K562 (cell line): ENCODE measurements around the gene ADAMTS6. TPM values are rescaled to one million over a fixed set of nuclear protein-coding genes. Genes with fewer than 3 reads are reported as not detected.

Experiments
- ATAC-seq: fragments of 200-7000 bp; cut with Tn5 transposase; 3 replicates; pipeline ENCODE4 v1.9.1; 2020; ENCODE audit warnings: moderate library complexity
- BruUV-seq: library from RNA; stranded (reverse); fragments of 400-500 nt; replicated peaks from 2 replicates; lab custom pipeline; 2021; lab: Mats Ljungman, UMichigan
- CTCF ChIA-PET: fragments of 300-600 bp; formaldehyde crosslinking; extraction: SDS; loops from one replicate; lab custom pipeline; 2021; ENCODE audit warnings: low intra/inter-chr PET ratio; lab: Yijun Ruan, JAX
- POLR2A ChIA-PET: fragments of 300-600, 350-650 bp; sonication (Branson Sonifier 250); formaldehyde crosslinking; extraction: SDS; loops from one replicate; lab custom pipeline; 2021; ENCODE audit warnings: antibody characterized with exemption, inconsistent platforms; lab: Yijun Ruan, JAX
- DNase-seq, 4 experiments: peaks; one replicate each; pipeline versions ENCODE4 v3.0.0 to v3.0.0-alpha.2; 2011 to 2018; ENCODE audit warnings: low spot score in 3 of 4, mixed read lengths in 3 of 4; ENCODE audit errors: extremely low read depth in 1 of 4
- FAIRE-seq: peaks from 2 replicates; lab custom pipeline; 2011; peaks lifted over from hg19 to GRCh38; lab: Jason Lieb, UNC
- H2AFZ ChIP-seq: 2 replicates; pipeline ENCODE4 v1.6.0; 2011; ENCODE audit warnings: low read depth, low read length, control low read depth, inconsistent platforms
- H3K27ac ChIP-seq: fragments of 200-600 bp; 3 replicates; pipeline ENCODE4 v1.8.0; 2011; ENCODE audit warnings: low read depth, mild to moderate bottlenecking, control low read depth, inconsistent platforms, low read length, moderate library complexity, mixed read lengths; ENCODE audit errors: extremely low read depth
- H3K27me3 ChIP-seq, 2 experiments: fragments of 300-600 bp in 1 of 2; 2 replicates in 1 of 2; 3 replicates in 1 of 2; pipeline versions ENCODE4 v1.6.0 to v1.8.0; 2011; ENCODE audit warnings: inconsistent platforms in 2 of 2, low read length in 2 of 2, mild to moderate bottlenecking in 1 of 2, mixed read lengths in 1 of 2, moderate library complexity in 1 of 2; ENCODE audit not compliant: control insufficient read depth in 2 of 2, insufficient read depth in 2 of 2
- H3K36me3 ChIP-seq: fragments of 300-600 bp; 3 replicates; pipeline ENCODE4 v1.8.0; 2011; ENCODE audit warnings: mild to moderate bottlenecking, low read length, inconsistent platforms; ENCODE audit not compliant: control insufficient read depth, insufficient read depth
- H3K4me1 ChIP-seq, 2 experiments: fragments of 200-600 bp in 1 of 2; replicated peaks in 1 of 2; 2 replicates in 1 of 2; 3 replicates in 1 of 2; pipeline versions ENCODE4 v1.5.1 to v1.8.0; 2011; ENCODE audit warnings: inconsistent platforms in 2 of 2, low read length in 2 of 2, mild to moderate bottlenecking in 1 of 2, mixed read lengths in 1 of 2, moderate library complexity in 1 of 2; ENCODE audit not compliant: control insufficient read depth in 2 of 2, insufficient read depth in 2 of 2
- H3K4me2 ChIP-seq: 2 replicates; pipeline ENCODE4 v1.6.1; 2011; ENCODE audit warnings: low read length, control low read depth, inconsistent platforms, mixed read lengths; ENCODE audit not compliant: insufficient read depth
- H3K4me3 ChIP-seq: fragments of 200-600 bp; sonication (generic), shearing (Covaris generic); 2 replicates; pipeline ENCODE4 v1.5.1; 2016; ENCODE audit warnings: control low read depth, inconsistent platforms
- H3K79me2 ChIP-seq: fragments of 200-600 bp; 3 replicates; pipeline ENCODE4 v1.8.0; 2011; ENCODE audit warnings: low read length, inconsistent platforms; ENCODE audit not compliant: control insufficient read depth, insufficient read depth
- H3K9ac ChIP-seq, 2 experiments: 2 replicates each; pipeline versions ENCODE4 v1.6.0 to v1.6.1; 2011; ENCODE audit warnings: low read depth in 2 of 2, low read length in 2 of 2, control low read depth in 1 of 2, inconsistent platforms in 1 of 2, mild to moderate bottlenecking in 1 of 2, mixed read lengths in 1 of 2; ENCODE audit not compliant: insufficient read depth in 1 of 2
- H3K9me1 ChIP-seq: one replicate; pipeline ENCODE4 v1.6.0; 2011; ENCODE audit warnings: inconsistent platforms, mild to moderate bottlenecking, low read length, moderate library complexity; ENCODE audit not compliant: control insufficient read depth, insufficient read depth
- H3K9me3 ChIP-seq: replicated peaks from 2 replicates; pipeline ENCODE4 v1.5.1; 2011; ENCODE audit warnings: low read depth, low read length, inconsistent platforms; ENCODE audit not compliant: control insufficient read depth, insufficient read depth
- H4K20me1 ChIP-seq: replicated peaks from 2 replicates; pipeline ENCODE4 v1.6.1; 2011; ENCODE audit warnings: low read length, inconsistent platforms, mixed read lengths; ENCODE audit not compliant: control insufficient read depth, insufficient read depth
- BMI1 ChIP-seq: fragments of 150-350 bp; IDR thresholded peaks from 2 replicates; pipeline ENCODE4 v1.6.1; 2014; ENCODE audit warnings: low read length
- CBX1 ChIP-seq: sonication (generic); IDR thresholded peaks from 2 replicates; pipeline ENCODE4 v1.6.1; 2016; ENCODE audit warnings: antibody characterized with exemption, low read depth, mild to moderate bottlenecking
- CHCHD3 ChIP-seq: fragments of 250-450 bp; sonication (Bioruptor Pico); IDR thresholded peaks from 2 replicates; pipeline ENCODE4 v2.1.2; 2022; ENCODE audit warnings: mild to moderate bottlenecking
- HDAC1 ChIP-seq, 2 experiments: fragments of 450-650 bp; IDR thresholded peaks; 2 replicates each; pipeline ENCODE4 v1.6.1; 2016 to 2017; ENCODE audit warnings: inconsistent platforms in 1 of 2, mild to moderate bottlenecking in 1 of 2, moderate library complexity in 1 of 2
- JUND ChIP-seq, 2 experiments: IDR thresholded peaks; 2 replicates in 1 of 2; 3 replicates in 1 of 2; pipeline ENCODE4 v1.6.1; 2011; ENCODE audit warnings: borderline replicate concordance in 2 of 2, low read depth in 2 of 2, low read length in 2 of 2, improper control_type of control experiment in 1 of 2, missing biosample characterization in 1 of 2, missing genetic modification characterization in 1 of 2, missing genetic modification reagents in 1 of 2
- POLR2G ChIP-seq: fragments of 200-400 bp; formaldehyde crosslinking; IDR thresholded peaks from 2 replicates; pipeline ENCODE4 v1.6.1; 2017; ENCODE audit warnings: low read depth, mild to moderate bottlenecking, antibody characterized with exemption, low read length, moderate library complexity
- SMARCB1 ChIP-seq: IDR thresholded peaks from 2 replicates; pipeline ENCODE4 v1.6.1; 2011; ENCODE audit warnings: improper control_type of control experiment, low read depth; ENCODE audit not compliant: insufficient read length
- TCFL5 ChIP-seq: fragments of 250-450 bp; sonication (Bioruptor Pico); conservative IDR thresholded peaks from 2 replicates; pipeline ENCODE4 v1.6.1; 2021; ENCODE audit warnings: mild to moderate bottlenecking, moderate library complexity, matching md5 sums
- ZBTB8A ChIP-seq: fragments of 450-650 bp; IDR thresholded peaks from 2 replicates; pipeline ENCODE4 v1.6.1; 2018; ENCODE audit warnings: mild to moderate bottlenecking, moderate library complexity; ENCODE audit not compliant: partially characterized antibody
- ZNF143 ChIP-seq: sonication (generic); formaldehyde crosslinking; IDR thresholded peaks from 2 replicates; pipeline ENCODE4 v1.9.0; 2022; ENCODE audit warnings: mild to moderate bottlenecking, missing genetic modification reagents
- WGBS: fragments of 100-300 bp; shearing (Covaris generic); methylation state at CpG from one replicate; pipeline ENCODE4 v1.1.6; 2016; ENCODE audit warnings: low coverage, mixed read lengths; ENCODE audit not compliant: insufficient coverage; ENCODE audit errors: missing lambda C conversion rate; 5-methylcytosine and 5-hydroxymethylcytosine counted together
- in situ Hi-C: fragments of 300-500 bp; cut with MboI; formaldehyde crosslinking; loops from 4 replicates; pipeline ENCODE4 v1.15.0; 2018; ENCODE audit warnings: inconsistent platforms, mixed read lengths
- intact Hi-C: fragments of 100-400 bp; cut with micrococcal nuclease; formaldehyde crosslinking; loops from 2 replicates; pipeline ENCODE4 v1.14.2; 2022
- polyA plus RNA-seq, 8 experiments: library from polyadenylated mRNA; depleted of rRNA in 4 of 8; stranded (reverse) in 5 of 8; unstranded in 3 of 8; fragments of >200 nt; fragmentation: Nextera tagmentation in 2 of 8; fragmentation: Illumina TruSeq in 1 of 8; extraction: Ambion mirVana in 2 of 8; extraction: Trizol in 1 of 8; gene quantifications; 2 replicates each; pipeline versions ENCODE4 v1.2.1 to v1.2.3, GENCODE V29; 2011 to 2014; ENCODE audit warnings: inconsistent platforms in 1 of 8, missing spikeins in 1 of 8
- total RNA-seq, 7 experiments: library from RNA; depleted of rRNA in 6 of 7; stranded (reverse); fragments of >200 nt in 6 of 7; fragmentation: Illumina TruSeq in 2 of 7; extraction: Trizol in 2 of 7; gene quantifications; 2 replicates each; pipeline versions ENCODE4 v1.2.1 to v1.2.3, GENCODE V29; 2011 to 2021; ENCODE audit warnings: low replicate concordance in 1 of 7
- TF ChIP-seq, protein P1 (sequence below), 2 experiments: fragments of 450-650 bp in 1 of 2; sonication (generic) in 1 of 2; formaldehyde crosslinking in 1 of 2; IDR thresholded peaks in 1 of 2; conservative IDR thresholded peaks in 1 of 2; 2 replicates each; pipeline versions ENCODE4 v1.6.1 to v1.8.1; 2016 to 2023; ENCODE audit warnings: mild to moderate bottlenecking in 2 of 2, moderate library complexity in 2 of 2, inconsistent platforms in 1 of 2, missing genetic modification reagents in 1 of 2

Gene ADAMTS6
- total and polyA plus RNA-seq, 9 of the 15 experiments (the other 6 are each of a cell fraction or from before 2014, with no cell fraction given): 0.57 to 5.3 (median 1.5) TPM

DNA sequence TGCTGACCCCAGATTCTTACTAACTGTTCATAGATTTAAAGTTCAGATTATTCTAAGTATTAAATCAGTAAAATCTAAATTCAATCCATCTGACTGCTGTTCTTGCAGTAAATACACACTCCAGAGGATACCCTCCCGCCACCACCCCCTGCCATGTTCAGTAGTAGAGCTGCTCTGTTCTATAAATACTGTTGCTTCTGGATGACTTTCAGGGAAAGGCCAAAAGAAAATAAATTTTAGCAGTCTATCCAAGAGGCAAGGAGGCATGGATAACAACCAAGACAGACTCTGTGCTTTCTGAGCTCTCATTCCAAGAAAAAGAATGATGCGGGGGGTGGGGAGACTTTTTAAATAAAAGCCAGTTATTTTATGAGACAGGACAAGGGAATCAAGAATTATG, 115.1 kb downstream of the ADAMTS6 start:
- H3K4me3 ChIP-seq: no peak overlapping the region
- no peaks in the 10 kb centered on the region for H3K4me1 ChIP-seq
- H3K9me1 ChIP-seq: no peaks in the 10 kb centered on the region
- no peaks in the 10 kb centered on the region for H3K36me3 ChIP-seq
- 32% methylated on average over 2 of the region's 2 CpGs for WGBS
- H3K79me2 ChIP-seq: no peaks in the 10 kb centered on the region
- H3K9me3 ChIP-seq: no peaks in the 10 kb centered on the region
- CTCF ChIA-PET: no interaction called here
- no peak overlapping the region for H3K9ac ChIP-seq
- intact Hi-C loops (no loop called here), in situ Hi-C loops (no loop called here)
- H3K27me3 ChIP-seq: no peaks in the 10 kb centered on the region
- POLR2A ChIA-PET: interaction anchor here (0.6 kb wide), 1 partner anchor 14 kb away, joined by 3 read pairs; no protein-coding TSS in a partner anchor
- no TSS peak for BruUV-seq
- H2AFZ ChIP-seq: no peak overlapping the region
- no peak overlapping the region for H3K4me2 ChIP-seq
- no peaks in the 10 kb centered on the region for H4K20me1 ChIP-seq
- DNase-seq (no peak), ATAC-seq (no peak), FAIRE-seq (no peak)
- H3K27ac ChIP-seq: no peak overlapping the region
- no peak for TF ChIP-seq CBX1
- no peak for TF ChIP-seq TCFL5 (CRISPR knock-in tag)
- no peak for TF ChIP-seq CHCHD3 (CRISPR knock-in tag)
- TF ChIP-seq BMI1: no peak
- TF ChIP-seq ZBTB8A: no peak
- no peak for TF ChIP-seq ZNF143 (CRISPR knock-in tag)
- no peak for TF ChIP-seq POLR2G

DNA sequence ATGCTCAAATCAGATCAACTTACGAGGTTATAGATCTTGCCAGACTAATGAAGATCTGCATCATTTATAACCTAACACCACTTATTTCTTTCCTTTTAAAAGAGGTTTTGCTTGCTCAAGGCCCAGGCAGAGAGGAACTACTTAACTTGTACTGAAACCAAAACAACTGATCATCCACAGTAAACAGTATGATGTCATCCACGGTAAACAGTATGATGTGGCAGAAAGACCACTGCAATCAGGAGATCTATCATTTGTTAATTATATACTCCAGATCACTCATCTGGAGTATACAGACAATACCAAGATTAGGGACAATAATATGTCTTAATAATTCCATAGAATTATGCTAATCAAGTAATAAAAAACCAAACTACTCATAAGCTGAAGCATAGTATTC, 116.8 kb downstream of the ADAMTS6 start:
- Histone ChIP-seq H3K4me3 (no peak overlapping the region), H3K79me2 (no peaks in the 10 kb centered on the region), H3K9ac (no peak overlapping the region), H2AFZ (no peak overlapping the region), H4K20me1 (no peaks in the 10 kb centered on the region), H3K27me3 (no peaks in the 10 kb centered on the region), H3K27ac (no peak overlapping the region), H3K9me3 (no peaks in the 10 kb centered on the region), H3K4me1 (no peaks in the 10 kb centered on the region), H3K4me2 (no peak overlapping the region), H3K9me1 (no peaks in the 10 kb centered on the region), H3K36me3 (no peaks in the 10 kb centered on the region)
- ChIA-PET POLR2A (interaction anchor here (0.6 kb wide), 1 partner anchor 36 kb away, joined by 4 read pairs; no protein-coding TSS in a partner anchor), CTCF (no interaction called here)
- intact Hi-C loops: no loop called here
- 24% methylated on average over 2 of the region's 2 CpGs for WGBS
- no peak for FAIRE-seq
- BruUV-seq: no TSS peak
- no peak for ATAC-seq
- in situ Hi-C loops: no loop called here
- no peak for DNase-seq
- TF ChIP-seq HDAC1 (IDR thresholded peaks at IDR 0.05) (no peak), SMARCB1 (no peak), JUND (IDR thresholded peaks at IDR 0.05; ENCODE audit: borderline replicate concordance, low read depth, low read length) (peak; percentile 31; the same call in 1 of the 2 replicates), JUND (tag; IDR thresholded peaks at IDR 0.05; ENCODE audit: borderline replicate concordance, low read depth, low read length) (no peak)
- TF ChIP-seq, protein P1, sequence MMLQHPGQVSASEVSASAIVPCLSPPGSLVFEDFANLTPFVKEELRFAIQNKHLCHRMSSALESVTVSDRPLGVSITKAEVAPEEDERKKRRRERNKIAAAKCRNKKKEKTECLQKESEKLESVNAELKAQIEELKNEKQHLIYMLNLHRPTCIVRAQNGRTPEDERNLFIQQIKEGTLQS (IDR thresholded peaks at IDR 0.05): peak; percentile 75
- TF ChIP-seq, protein P1 (CRISPR knock-in tag; conservative IDR thresholded peaks at IDR 0.05): no peak
